NCI-H2227 (cell line): ENCODE measurements around the gene INPP5E.

ENCODE experiments used
- DNase-seq: peaks from one replicate; lab custom pipeline; 2025; ENCODE audit not compliant: unreplicated experiment; lab: John Stamatoyannopoulos, UW

INPP5E gene

GRCh38 chr9:136392538-136393449, 46.9 kb downstream of the INPP5E start:
- DNase-seq, result no peak

- no peak for DNase-seq
Measured at GRCh38 chr9:136391737-136392537, 47.7 kb downstream of the INPP5E start.

- DNase-seq, result no peak
Measured at GRCh38 chr9:136389396-136389795, 50.2 kb downstream of the INPP5E start.

- DNase-seq, result no peak
Measured at GRCh38 chr9:136387217-136387616, 52.4 kb downstream of the INPP5E start.

GRCh38 chr9:136386018-136386417, 53.6 kb downstream of the INPP5E start:
- no peak for DNase-seq

- no peak for DNase-seq
Measured at GRCh38 chr9:136385015-136385414, 54.6 kb downstream of the INPP5E start.

- DNase-seq, result no peak
Measured at GRCh38 chr9:136383436-136383835, 56.2 kb downstream of the INPP5E start.

GRCh38 chr9:136381966-136382513, 57.6 kb downstream of the INPP5E start:
- DNase-seq, result no peak

- no peak for DNase-seq
Measured at GRCh38 chr9:136381311-136381710, 58.3 kb downstream of the INPP5E start.

GRCh38 chr9:136380381-136380780, 59.3 kb downstream of the INPP5E start:
- DNase-seq, result no peak

- no peak for DNase-seq
Measured at GRCh38 chr9:136379891-136380290, 59.8 kb downstream of the INPP5E start.

- no peak for DNase-seq
Measured at GRCh38 chr9:136379401-136379800, 60.2 kb downstream of the INPP5E start.

GRCh38 chr9:136379003-136379287, 60.7 kb downstream of the INPP5E start:
- no peak for DNase-seq
